Hepatocyte (in vitro differentiated cells): ENCODE measurements around the gene NRP1. TPM values are rescaled to one million over a fixed set of nuclear protein-coding genes. Genes with fewer than 3 reads are reported as not detected.

Experiments used
- DNase-seq: peaks from one replicate; pipeline ENCODE4 v3.0.0-alpha.2; 2016; ENCODE audit warnings: low spot score
- H2AFZ ChIP-seq: fragments of 200-600 bp; sonication (generic); 2 replicates; pipeline ENCODE4 v1.6.0; 2016; ENCODE audit warnings: antibody characterized with exemption, mild to moderate bottlenecking
- H3K27ac ChIP-seq: fragments of 200-600 bp; sonication (generic); 2 replicates; pipeline ENCODE4 v1.5.1; 2016; ENCODE audit warnings: mild to moderate bottlenecking
- H3K27me3 ChIP-seq: fragments of 200-600 bp; sonication (generic); 2 replicates; pipeline ENCODE4 v1.6.1; 2016
- H3K36me3 ChIP-seq: fragments of 200-600 bp; sonication (generic); replicated peaks from 2 replicates; pipeline ENCODE4 v1.5.1; 2016; ENCODE audit warnings: low read depth; ENCODE audit not compliant: insufficient read depth
- H3K4me1 ChIP-seq: fragments of 200-600 bp; sonication (generic); 2 replicates; pipeline ENCODE4 v1.5.1; 2016; ENCODE audit warnings: mild to moderate bottlenecking, moderate library complexity; ENCODE audit not compliant: insufficient read depth
- H3K4me2 ChIP-seq: fragments of 200-600 bp; sonication (generic); 2 replicates; pipeline ENCODE4 v1.6.0; 2016
- H3K4me3 ChIP-seq: fragments of 200-600 bp; sonication (generic); 2 replicates; pipeline ENCODE4 v1.5.1; 2016; ENCODE audit warnings: mild to moderate bottlenecking
- H3K79me2 ChIP-seq: fragments of 200-600 bp; sonication (generic); 2 replicates; pipeline ENCODE4 v1.6.0; 2017; ENCODE audit warnings: mild to moderate bottlenecking
- H3K9me2 ChIP-seq: fragments of 200-600 bp; sonication (generic); replicated peaks from 2 replicates; pipeline ENCODE4 v1.6.0; 2017; ENCODE audit warnings: mild to moderate bottlenecking; ENCODE audit not compliant: insufficient read depth
- H3K9me3 ChIP-seq: fragments of 200-600 bp; sonication (generic); 2 replicates; pipeline ENCODE4 v1.5.1; 2016; ENCODE audit warnings: low read depth, mild to moderate bottlenecking
- H4K20me1 ChIP-seq: fragments of 200-600 bp; sonication (generic); 2 replicates; pipeline ENCODE4 v1.6.0; 2016; ENCODE audit warnings: mild to moderate bottlenecking; ENCODE audit not compliant: insufficient read depth, poor library complexity, severe bottlenecking
- CTCF ChIP-seq: fragments of 200-600 bp; sonication (generic); IDR thresholded peaks from 2 replicates; pipeline ENCODE4 v1.5.1; 2016; ENCODE audit warnings: antibody characterized with exemption, mild to moderate bottlenecking; ENCODE audit not compliant: poor library complexity
- EZH2 ChIP-seq: fragments of 200-600 bp; sonication (generic); IDR thresholded peaks from 2 replicates; pipeline ENCODE4 v1.6.1; 2016; ENCODE audit warnings: antibody characterized with exemption, mild to moderate bottlenecking, borderline replicate concordance
- EZH2phosphoT487 ChIP-seq: fragments of 200-600 bp; sonication (generic); IDR thresholded peaks from one replicate; pipeline ENCODE4 v1.6.1; 2018; ENCODE audit warnings: antibody characterized with exemption, mild to moderate bottlenecking, low read depth, moderate library complexity; ENCODE audit not compliant: unreplicated experiment, severe bottlenecking
- WGBS: methylation state at CpG from one replicate; pipeline ENCODE4 v1.1.6; 2016; ENCODE audit warnings: low lambda C conversion rate; ENCODE audit errors: missing lambda C conversion rate; 5-methylcytosine and 5-hydroxymethylcytosine counted together
- polyA plus RNA-seq: library from polyadenylated mRNA; unstranded; fragments of >200 nt; fragmentation: Nextera tagmentation; extraction: Ambion mirVana; gene quantifications from 2 replicates; pipeline ENCODE4 v1.2.1, GENCODE V29; 2016
- total RNA-seq: library from RNA; depleted of rRNA; stranded (reverse); fragments of >200 nt; gene quantifications from 2 replicates; pipeline ENCODE4 v1.2.3, GENCODE V29; 2014

The NRP1 gene
- total and polyA plus RNA-seq, 2 experiments from 2014 or later = 32.2 to 46.9 TPM

GRCh38 chr10:33201056-33201780, 133.2 kb downstream of the NRP1 start:
- Histone ChIP-seq H3K27me3 (no peaks in the 10 kb centered on the region), H3K27ac (no peak overlapping the region), H3K4me3 (no peak overlapping the region), H3K36me3 (peaks cover 4% of the 10 kb centered on the region), H2AFZ (no peak overlapping the region), H3K79me2 (no peaks in the 10 kb centered on the region), H4K20me1 (no peaks in the 10 kb centered on the region), H3K9me3 (no peaks in the 10 kb centered on the region), H3K4me2 (no peak overlapping the region), H3K4me1 (peaks cover 25% of the 10 kb centered on the region), H3K9me2 (no peaks in the 10 kb centered on the region)
- TF ChIP-seq CTCF (no peak), EZH2 (no peak)
- WGBS = 70% methylated on average over 4 of the region's 4 CpGs
- DNase-seq = no peak

- TF ChIP-seq EZH2phosphoT487 (no peak), EZH2 (no peak)
Measured at GRCh38 chr10:33199731-33200232, 134.7 kb downstream of the NRP1 start.

GRCh38 chr10:33198610-33199009, 135.9 kb downstream of the NRP1 start:
- no peak for DNase-seq
- 61% methylated on average over 2 of the region's 2 CpGs for WGBS
- H3K27ac ChIP-seq = no peak overlapping the region
- H3K4me3 ChIP-seq = no peak overlapping the region
- no peaks in the 10 kb centered on the region for H3K9me3 ChIP-seq
- H3K27me3 ChIP-seq = no peaks in the 10 kb centered on the region
- H4K20me1 ChIP-seq = no peaks in the 10 kb centered on the region
- H3K4me2 ChIP-seq = no peak overlapping the region
- H3K9me2 ChIP-seq = no peaks in the 10 kb centered on the region
- H3K36me3 ChIP-seq = no peaks in the 10 kb centered on the region
- no peak for TF ChIP-seq EZH2phosphoT487
- TF ChIP-seq CTCF = no peak
- no peak for TF ChIP-seq EZH2
- no peak overlapping the region for H2AFZ ChIP-seq
- no peaks in the 10 kb centered on the region for H3K79me2 ChIP-seq
- H3K4me1 ChIP-seq = peaks cover 49% of the 10 kb centered on the region

More at GRCh38 chr10:33199731-33200232, 134.7 kb downstream of the NRP1 start:
- Histone ChIP-seq H3K79me2 (no peaks in the 10 kb centered on the region), H3K9me3 (no peaks in the 10 kb centered on the region), H3K4me1 (peaks cover 37% of the 10 kb centered on the region), H3K4me3 (no peak overlapping the region), H3K36me3 (peaks cover 4% of the 10 kb centered on the region), H3K27me3 (no peaks in the 10 kb centered on the region), H3K4me2 (no peak overlapping the region), H3K9me2 (no peaks in the 10 kb centered on the region), H2AFZ (no peak overlapping the region), H3K27ac (no peak overlapping the region), H4K20me1 (no peaks in the 10 kb centered on the region)
- DNase-seq = no peak
- WGBS = 83% methylated on average over 5 of the region's 5 CpGs

GRCh38 chr10:33196710-33197491, 137.6 kb downstream of the NRP1 start:
- TF ChIP-seq CTCF = no peak
- TF ChIP-seq EZH2 = no peak
- no peak for TF ChIP-seq EZH2phosphoT487
- H4K20me1 ChIP-seq = no peaks in the 10 kb centered on the region
- peaks cover 53% of the 10 kb centered on the region for H3K4me1 ChIP-seq
- H3K9me2 ChIP-seq = no peaks in the 10 kb centered on the region
- no peaks in the 10 kb centered on the region for H3K79me2 ChIP-seq
- peak; percentile 40 for DNase-seq
- H3K9me3 ChIP-seq = no peaks in the 10 kb centered on the region
- peak overlapping the region; percentile 64 for H3K27ac ChIP-seq
- WGBS = 35% methylated on average over 16 of the region's 16 CpGs
- no peak overlapping the region for H2AFZ ChIP-seq
- H3K4me2 ChIP-seq = peak overlapping the region; percentile 62
- no peaks in the 10 kb centered on the region for H3K27me3 ChIP-seq
- no peak overlapping the region for H3K4me3 ChIP-seq
- no peaks in the 10 kb centered on the region for H3K36me3 ChIP-seq
